NCI-H460 (cell line): ENCODE results near the gene SMYD2. TPM values are rescaled to one million over a fixed set of nuclear protein-coding genes. Genes with fewer than 3 reads are reported as not detected.
"Not testable (repeated sequence)": the region's sequence is repeated elsewhere in the genome, so short reads cannot be mapped to it uniquely, and the experiment has no call there.

ENCODE experiments used
- DNase-seq: peaks from one replicate; pipeline ENCODE4 v3.0.0-alpha.2; 2016; ENCODE audit warnings: low read depth; ENCODE audit errors: extremely low read depth
- total RNA-seq: library from RNA; depleted of rRNA; stranded (reverse); fragments of >200 nt; shearing (Covaris generic); gene quantifications from 2 replicates; pipeline ENCODE4 v1.2.3, GENCODE V29; 2014

Gene SMYD2
- total RNA-seq, 1 experiment from 2014 or later = 52.8 TPM

- no peak for DNase-seq
Observed at GRCh38 chr1:214271174-214271858, 9.6 kb upstream of the SMYD2 start.

DNA sequence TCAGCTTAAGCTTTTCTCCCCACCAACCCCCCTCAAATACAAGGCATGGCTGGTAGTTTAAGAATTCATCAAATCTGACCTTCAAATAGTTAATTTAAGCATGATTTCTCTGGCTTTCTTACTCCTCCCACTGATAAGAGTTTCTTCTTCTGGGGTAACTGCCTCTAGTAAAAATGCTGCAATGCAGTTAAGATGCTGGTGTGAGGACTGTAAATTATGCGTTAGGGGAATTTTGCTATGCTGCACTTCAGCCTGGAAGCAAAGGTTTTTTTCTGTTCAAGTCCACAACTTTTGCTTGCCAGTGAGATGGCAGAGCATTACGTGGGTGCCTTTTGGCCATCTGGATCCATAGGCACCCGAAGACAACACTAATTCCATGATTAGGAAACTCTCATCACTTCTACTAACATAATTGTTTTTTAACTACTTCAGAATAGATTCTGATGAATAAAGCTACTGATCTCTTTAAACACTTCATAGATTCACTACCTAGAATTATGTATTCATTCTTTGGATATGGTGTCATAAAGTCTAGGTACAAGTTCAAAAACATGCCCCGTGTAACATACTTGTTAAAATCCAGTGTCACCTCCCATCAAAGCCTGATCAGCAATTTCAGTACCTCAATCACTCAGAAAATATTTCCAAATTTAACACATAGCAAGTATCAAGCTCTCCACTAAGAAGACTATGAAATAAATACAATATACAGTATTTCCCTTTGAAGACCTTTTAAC, 8.8 kb upstream of the SMYD2 start:
- no peak for DNase-seq

GRCh38 chr1:214272964-214273533, 7.9 kb upstream of the SMYD2 start:
- no peak for DNase-seq

GRCh38 chr1:214275700-214276099, 5.3 kb upstream of the SMYD2 start:
- DNase-seq = not testable (repeated sequence)

DNA sequence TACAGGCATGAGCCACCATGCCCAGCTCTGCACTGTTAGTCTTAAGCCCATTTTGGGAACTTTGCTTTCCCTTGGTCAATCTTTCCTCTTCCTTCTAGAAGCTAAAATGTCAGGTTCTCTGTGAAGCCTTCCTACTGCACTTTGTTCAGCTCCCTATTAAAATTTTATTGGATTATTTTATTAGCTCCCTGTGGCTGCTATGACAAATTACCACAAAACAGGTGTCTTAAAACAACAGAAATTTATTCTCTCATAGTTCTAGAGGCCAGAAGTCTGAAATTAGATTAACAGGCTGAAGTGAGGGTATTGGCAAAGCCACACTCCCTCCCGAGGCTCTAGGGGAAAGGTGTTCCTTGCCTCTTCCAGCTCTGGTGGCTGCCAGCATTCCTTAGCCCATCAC, 4.2 kb upstream of the SMYD2 start:
- DNase-seq = no peak

DNA sequence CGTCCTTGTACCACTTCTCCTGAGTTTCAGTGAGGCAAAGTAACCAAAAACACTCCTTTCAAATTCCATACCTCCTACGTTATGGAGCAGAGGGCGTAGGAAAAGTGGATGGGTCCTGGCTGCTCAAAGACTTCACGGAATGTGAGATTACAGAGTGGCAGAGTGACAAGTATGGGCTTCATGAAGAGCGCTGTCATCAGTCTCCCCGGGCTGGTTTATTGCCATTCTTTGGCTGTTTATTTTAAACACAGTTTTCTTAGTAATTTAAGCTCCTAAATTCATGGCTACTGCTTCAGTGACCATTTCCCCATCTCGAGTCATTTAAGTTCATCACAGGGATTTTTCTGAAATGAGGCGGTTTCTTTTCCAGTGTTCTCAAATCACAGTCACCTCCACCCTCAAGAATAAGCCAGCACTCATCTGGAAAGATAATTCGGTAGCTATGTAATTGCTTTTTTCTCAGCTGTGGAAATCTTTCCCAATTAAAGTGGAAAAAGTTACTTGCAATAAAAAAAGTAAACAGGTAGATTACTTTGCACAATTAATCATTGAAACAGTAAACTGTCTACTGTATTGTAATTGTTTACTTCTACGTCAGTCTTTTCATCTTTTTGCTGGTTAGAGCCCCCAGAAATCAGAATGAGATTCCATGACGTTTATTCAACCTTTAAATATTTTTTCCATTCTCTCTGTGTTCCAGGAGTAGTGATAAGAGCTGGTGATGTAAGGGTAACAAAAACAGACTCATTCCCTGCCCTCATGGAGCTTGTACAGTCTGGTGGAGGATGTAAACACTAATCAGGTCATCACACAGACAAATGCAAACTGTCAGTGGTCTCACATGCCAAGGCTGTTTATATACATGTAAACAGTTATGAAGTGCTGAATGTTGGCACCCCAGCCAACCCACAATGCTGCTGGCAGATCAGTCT, 3.0 kb upstream of the SMYD2 start:
- no peak for DNase-seq

- DNase-seq = no peak
Observed at GRCh38 chr1:214280386-214281020, 456 bp upstream of the SMYD2 start.

DNA sequence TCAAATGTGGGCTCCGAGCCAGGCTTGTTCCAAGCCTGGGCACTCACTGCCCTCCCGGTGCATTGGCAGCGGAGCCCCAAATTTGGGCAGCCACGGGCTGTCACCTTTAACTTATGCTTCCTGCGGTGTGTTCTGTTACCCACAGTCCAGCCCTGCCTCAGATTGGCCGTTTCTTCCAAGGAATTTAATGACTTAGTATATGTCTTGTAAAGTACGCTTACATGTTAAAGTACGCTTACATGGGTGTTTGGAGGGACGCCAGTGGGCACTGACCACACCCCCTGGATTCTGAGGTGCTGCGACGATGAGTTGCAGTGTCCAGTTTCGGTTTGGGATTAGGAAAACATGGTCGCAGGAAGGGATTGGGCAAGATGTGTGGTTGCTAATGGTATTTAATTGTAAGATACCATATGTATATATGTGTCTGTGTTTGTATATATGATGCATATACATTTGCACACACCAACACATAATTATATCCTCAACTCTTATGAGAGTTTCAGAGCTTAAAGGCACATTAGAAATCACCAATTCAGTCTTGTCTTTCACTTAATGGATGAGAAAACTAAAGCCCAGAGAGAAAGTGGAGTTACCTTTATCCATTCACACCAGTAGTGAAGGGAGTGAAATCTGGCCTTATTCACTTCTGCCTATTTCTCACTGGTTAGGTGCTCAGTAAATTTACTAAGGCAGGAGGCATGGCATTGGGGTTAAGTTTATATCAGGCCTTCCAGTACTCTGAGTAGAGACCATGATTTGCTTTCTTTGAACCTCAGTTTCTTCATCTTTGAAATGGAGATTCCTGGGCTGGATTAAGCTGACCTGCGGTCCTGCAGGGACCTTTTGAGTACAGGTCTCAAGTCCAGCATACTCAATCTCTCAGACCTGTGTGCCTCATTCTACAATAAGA, 1.0 kb downstream of the SMYD2 start:
- peak; percentile 38 for DNase-seq

DNA sequence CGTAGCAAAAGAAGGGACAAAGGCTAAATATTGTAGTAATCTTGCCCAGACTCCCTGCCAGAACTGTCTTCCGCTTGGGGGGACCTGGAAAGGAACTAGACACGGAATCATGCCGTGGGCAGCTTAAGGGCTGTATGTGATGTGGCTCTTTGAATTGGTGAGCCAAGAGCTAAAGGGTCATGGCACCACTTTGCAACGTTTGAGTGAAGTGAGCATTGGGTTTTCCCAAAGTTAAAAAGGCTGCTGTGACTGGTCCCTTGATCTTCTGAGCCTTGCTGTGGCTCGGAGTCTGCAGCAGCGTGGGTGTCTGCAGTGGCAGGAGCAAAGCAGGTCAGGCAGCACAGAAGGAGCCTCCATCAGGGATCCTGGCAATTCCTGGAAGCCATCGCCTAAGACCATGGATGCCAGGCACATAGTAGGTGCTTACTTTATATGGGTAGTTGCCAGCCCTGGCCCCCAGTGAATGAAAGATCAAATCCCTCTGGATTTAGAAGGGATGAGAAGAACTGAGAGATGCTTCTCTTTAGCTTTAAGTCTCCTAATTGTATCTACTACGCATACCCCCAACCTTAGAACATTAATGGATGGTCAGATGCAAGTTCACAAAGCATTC, 1.8 kb downstream of the SMYD2 start:
- no peak for DNase-seq

DNA sequence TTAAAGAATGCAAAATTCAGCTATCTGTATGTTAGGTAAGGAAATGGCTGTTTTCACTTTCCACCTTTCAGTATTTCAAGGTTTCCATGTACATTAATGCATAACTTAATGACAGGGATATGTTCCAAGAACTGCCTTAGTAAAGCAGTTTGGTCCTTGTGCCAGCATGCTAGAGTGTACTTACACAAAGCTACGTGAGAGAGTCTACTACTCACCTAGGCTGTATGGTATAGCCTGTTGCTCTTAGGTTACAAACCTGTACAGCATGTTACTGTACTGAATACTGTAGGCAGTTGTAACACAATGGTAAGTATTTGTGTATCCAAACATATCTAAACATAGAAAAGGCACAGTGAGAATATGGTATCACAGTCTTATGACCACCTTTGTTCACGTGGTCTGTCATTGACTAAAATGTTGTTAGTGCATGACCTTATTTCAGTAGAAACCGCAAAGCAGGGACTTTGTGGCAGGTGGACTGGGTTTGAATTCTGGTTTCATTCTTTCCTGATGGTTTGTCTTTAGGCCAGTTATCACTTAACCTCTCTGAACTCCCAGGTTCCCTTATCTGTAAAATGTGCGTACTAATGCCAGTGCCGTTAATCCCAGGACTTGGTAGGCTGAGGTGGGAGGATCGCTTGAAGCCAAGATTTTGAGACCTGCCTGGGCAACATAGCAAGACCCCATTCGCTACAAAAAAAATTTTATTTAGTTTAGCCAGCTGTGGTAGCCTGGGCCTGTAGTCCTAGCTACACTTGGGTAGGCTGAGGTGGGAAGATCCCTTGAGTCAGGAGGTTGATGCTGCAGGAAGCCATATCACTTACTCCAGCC, 4.9 kb downstream of the SMYD2 start:
- DNase-seq = no peak

DNA sequence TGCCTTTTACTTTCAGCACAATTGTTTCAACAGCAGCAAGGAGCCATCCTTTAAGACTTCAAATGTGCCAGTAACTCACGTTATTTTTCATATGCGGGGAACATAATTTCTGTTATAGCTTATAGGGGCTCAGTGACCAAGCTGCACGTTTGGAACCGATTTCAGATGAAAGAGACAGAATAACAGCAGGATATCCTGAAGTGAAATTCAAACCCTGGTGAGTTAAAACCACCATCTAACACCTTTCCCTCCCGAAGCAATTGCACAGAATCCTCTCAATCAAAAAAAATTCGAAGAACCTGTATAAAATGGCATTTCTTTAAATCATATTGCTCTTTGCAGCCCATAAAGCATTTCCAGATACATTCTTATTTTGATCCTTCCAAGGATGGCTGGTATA, 6.9 kb downstream of the SMYD2 start:
- DNase-seq = no peak

- no peak for DNase-seq
Observed at GRCh38 chr1:214289574-214290272, 8.8 kb downstream of the SMYD2 start.

DNA sequence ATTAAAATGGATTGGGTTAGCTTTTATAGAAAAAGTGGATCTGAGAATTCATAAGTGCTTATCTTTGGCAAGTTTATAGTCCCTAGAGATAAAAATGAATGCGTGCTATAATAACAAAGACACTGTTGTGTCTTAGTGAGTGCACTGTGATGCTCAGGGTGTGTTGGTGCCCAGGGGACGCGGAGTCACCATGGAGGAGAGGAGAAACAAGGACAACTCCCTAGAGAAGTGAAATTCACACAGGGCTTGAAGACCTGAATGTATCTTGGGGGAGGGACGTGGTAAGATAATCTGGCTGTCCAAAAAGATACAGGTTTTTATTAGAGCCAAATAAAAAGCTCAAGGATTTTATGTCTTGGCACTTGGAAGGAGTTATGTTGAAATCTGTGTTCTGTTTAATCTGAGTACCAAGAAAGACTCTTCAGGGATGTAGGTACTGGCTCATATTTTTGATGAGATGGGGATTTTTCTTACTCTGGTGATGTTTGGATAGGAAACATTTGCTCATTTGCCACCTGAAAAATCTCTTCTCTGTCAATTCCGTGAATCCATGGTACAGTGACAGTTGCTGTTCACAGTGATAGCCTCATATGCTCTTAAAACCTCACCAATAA, 9.6 kb downstream of the SMYD2 start:
- no peak for DNase-seq

DNA sequence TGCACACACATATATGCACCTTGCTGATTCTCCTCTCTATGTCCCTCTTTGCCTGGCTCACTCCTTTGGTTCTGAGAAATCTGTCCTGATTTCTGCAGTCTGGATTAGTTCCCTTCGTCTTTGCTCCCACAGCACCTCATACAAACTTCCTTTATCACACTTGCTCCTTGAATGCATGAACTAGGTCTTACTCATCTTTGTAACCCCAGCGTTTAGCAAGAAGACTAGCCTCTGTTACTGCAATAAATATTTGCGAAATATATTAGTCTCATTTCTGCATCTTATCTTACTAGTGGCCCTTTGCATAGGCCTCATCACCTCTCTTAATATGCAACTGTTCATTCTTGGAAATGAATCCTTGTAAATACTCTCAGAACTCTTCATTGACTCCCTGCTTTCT, 11.4 kb downstream of the SMYD2 start:
- no peak for DNase-seq

- DNase-seq = no peak
Observed at GRCh38 chr1:214295934-214296333, 15.0 kb downstream of the SMYD2 start.

DNA sequence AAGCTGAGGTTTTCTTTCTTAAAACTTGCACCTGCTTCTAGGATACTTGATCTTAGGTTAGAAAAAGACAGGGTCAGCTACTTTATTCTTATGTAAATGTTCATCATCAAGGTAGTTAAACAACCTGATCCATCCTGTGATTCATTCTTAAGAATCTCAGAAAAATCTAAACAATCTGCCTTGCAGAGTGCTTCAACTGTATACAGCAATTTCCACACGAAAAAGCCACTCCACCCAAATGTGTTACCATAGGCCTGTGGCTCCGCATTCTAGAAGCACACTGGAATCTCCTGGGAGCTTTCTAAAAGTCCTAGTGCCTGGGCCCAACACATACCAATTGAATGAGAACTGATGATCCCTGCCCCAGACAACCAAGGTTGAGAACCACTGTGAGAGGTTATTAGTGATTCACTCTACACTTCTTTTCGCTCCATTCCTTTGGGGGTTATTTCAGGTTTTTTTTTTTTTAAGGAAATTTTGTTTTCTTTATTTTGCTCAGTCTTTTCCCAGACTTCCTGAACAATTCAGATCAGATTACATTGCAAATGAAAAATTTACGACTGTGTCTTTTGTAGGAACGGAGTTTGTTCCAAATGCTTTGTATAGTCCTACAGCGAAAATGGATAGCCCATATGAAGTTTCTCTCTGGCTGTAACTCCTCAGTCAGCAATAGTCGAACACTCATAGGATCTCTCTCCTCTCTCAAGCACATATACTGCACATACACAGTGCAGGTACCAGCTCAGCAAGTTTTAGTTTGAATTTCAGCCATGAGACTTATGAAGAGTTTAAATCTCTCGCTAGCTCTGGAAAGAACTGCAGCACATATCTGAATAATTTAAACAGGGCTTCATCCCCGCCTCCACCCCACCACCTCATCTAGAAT, 16.1 kb downstream of the SMYD2 start:
- DNase-seq = no peak
